ENCODE measurements around the gene HS3ST5. TPM values are rescaled to one million over a fixed set of nuclear protein-coding genes. Genes with fewer than 3 reads are reported as not detected.

HS3ST5 gene
- 26.1 TPM for total RNA-seq

GRCh38 chr6:114342826-114343781 is at the start of gene HS3ST5:
Gene HS3ST5 (minus strand): TSS chr6:114343023. CDS start chr6:114062845, 280,178 bp downstream.

Small RNAs within 50 kb of the gene (small RNA-seq; reads per million reads assigned to genes)
- gene RNA5SP213, result not detected

Data from diencephalon (tissue), 1 donor.